ENCODE data around the gene ACD. TPM values are rescaled to one million over a fixed set of nuclear protein-coding genes. Genes with fewer than 3 reads are reported as not detected.

Gene ACD
- total RNA-seq, 1 experiment from 2014 or later = 41.3 TPM

DNA sequence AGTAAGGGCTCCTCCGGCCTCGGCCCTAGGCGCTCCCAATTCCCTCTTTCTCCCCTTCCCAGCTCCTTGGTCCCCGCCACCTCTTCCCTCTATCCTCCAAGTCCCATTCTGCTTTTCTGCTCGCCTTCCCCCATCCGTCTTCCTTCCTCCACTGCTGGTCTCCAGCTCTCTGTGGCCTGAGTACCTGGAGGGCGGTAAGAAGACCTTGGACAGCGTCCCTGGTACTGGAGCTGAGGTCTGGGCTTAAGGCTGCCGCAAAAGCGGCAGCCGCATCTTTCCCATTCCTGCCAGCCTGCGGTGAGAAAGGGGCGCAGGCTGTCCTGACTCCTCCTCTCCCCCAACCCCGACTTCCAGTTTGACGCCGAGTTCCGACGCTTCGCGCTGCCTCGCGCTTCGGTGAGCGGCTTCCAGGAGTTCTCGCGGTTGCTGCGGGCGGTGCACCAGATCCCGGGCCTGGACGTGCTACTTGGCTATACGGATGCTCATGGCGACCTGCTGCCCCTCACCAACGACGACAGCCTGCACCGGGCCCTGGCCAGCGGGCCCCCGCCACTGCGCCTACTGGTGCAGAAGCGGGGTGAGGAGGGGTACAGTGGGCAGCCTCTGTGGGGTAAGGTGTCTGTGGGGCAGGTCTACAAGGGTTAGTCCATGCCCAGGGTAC lies 1.2 kb upstream of the ACD start:
- H3K27ac Mint-ChIP-seq = peak overlapping the region; percentile 89

More for the DNA sequence above, 1.2 kb upstream of the ACD start:
- TF ChIP-seq, protein P1, sequence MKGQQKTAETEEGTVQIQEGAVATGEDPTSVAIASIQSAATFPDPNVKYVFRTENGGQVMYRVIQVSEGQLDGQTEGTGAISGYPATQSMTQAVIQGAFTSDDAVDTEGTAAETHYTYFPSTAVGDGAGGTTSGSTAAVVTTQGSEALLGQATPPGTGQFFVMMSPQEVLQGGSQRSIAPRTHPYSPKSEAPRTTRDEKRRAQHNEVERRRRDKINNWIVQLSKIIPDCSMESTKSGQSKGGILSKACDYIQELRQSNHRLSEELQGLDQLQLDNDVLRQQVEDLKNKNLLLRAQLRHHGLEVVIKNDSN (CRISPR knock-in tag; IDR thresholded peaks at IDR 0.05) = 0 out of 2 replicates have a peak, but pooled peaks have one; percentile 25
- TF ChIP-seq, protein P2, sequence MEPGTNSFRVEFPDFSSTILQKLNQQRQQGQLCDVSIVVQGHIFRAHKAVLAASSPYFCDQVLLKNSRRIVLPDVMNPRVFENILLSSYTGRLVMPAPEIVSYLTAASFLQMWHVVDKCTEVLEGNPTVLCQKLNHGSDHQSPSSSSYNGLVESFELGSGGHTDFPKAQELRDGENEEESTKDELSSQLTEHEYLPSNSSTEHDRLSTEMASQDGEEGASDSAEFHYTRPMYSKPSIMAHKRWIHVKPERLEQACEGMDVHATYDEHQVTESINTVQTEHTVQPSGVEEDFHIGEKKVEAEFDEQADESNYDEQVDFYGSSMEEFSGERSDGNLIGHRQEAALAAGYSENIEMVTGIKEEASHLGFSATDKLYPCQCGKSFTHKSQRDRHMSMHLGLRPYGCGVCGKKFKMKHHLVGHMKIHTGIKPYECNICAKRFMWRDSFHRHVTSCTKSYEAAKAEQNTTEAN (CRISPR knock-in tag; IDR thresholded peaks at IDR 0.05) = 0 out of 2 replicates have a peak, but pooled peaks have one; percentile 26
- TF ChIP-seq, protein P3, sequence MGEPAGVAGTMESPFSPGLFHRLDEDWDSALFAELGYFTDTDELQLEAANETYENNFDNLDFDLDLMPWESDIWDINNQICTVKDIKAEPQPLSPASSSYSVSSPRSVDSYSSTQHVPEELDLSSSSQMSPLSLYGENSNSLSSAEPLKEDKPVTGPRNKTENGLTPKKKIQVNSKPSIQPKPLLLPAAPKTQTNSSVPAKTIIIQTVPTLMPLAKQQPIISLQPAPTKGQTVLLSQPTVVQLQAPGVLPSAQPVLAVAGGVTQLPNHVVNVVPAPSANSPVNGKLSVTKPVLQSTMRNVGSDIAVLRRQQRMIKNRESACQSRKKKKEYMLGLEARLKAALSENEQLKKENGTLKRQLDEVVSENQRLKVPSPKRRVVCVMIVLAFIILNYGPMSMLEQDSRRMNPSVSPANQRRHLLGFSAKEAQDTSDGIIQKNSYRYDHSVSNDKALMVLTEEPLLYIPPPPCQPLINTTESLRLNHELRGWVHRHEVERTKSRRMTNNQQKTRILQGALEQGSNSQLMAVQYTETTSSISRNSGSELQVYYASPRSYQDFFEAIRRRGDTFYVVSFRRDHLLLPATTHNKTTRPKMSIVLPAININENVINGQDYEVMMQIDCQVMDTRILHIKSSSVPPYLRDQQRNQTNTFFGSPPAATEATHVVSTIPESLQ (CRISPR knock-in tag; IDR thresholded peaks at IDR 0.05) = no peak
- 0 out of 2 replicates have a peak, but pooled peaks have one; percentile 27 for TF ChIP-seq JUN (CRISPR knock-in tag; IDR thresholded peaks at IDR 0.05)
- TF ChIP-seq, protein P4, sequence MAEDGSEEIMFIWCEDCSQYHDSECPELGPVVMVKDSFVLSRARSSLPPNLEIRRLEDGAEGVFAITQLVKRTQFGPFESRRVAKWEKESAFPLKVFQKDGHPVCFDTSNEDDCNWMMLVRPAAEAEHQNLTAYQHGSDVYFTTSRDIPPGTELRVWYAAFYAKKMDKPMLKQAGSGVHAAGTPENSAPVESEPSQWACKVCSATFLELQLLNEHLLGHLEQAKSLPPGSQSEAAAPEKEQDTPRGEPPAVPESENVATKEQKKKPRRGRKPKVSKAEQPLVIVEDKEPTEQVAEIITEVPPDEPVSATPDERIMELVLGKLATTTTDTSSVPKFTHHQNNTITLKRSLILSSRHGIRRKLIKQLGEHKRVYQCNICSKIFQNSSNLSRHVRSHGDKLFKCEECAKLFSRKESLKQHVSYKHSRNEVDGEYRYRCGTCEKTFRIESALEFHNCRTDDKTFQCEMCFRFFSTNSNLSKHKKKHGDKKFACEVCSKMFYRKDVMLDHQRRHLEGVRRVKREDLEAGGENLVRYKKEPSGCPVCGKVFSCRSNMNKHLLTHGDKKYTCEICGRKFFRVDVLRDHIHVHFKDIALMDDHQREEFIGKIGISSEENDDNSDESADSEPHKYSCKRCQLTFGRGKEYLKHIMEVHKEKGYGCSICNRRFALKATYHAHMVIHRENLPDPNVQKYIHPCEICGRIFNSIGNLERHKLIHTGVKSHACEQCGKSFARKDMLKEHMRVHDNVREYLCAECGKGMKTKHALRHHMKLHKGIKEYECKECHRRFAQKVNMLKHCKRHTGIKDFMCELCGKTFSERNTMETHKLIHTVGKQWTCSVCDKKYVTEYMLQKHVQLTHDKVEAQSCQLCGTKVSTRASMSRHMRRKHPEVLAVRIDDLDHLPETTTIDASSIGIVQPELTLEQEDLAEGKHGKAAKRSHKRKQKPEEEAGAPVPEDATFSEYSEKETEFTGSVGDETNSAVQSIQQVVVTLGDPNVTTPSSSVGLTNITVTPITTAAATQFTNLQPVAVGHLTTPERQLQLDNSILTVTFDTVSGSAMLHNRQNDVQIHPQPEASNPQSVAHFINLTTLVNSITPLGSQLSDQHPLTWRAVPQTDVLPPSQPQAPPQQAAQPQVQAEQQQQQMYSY (CRISPR knock-in tag; IDR thresholded peaks at IDR 0.05) = peak; percentile 93
- TF ChIP-seq KAT7 (CRISPR knock-in tag; IDR thresholded peaks at IDR 0.05; ENCODE audit: borderline replicate concordance) = 0 out of 2 replicates have a peak, but pooled peaks have one; percentile 23
- TF ChIP-seq ZBTB21 (CRISPR knock-in tag; IDR thresholded peaks at IDR 0.05; ENCODE audit: borderline replicate concordance) = no peak
- TF ChIP-seq, protein P5, sequence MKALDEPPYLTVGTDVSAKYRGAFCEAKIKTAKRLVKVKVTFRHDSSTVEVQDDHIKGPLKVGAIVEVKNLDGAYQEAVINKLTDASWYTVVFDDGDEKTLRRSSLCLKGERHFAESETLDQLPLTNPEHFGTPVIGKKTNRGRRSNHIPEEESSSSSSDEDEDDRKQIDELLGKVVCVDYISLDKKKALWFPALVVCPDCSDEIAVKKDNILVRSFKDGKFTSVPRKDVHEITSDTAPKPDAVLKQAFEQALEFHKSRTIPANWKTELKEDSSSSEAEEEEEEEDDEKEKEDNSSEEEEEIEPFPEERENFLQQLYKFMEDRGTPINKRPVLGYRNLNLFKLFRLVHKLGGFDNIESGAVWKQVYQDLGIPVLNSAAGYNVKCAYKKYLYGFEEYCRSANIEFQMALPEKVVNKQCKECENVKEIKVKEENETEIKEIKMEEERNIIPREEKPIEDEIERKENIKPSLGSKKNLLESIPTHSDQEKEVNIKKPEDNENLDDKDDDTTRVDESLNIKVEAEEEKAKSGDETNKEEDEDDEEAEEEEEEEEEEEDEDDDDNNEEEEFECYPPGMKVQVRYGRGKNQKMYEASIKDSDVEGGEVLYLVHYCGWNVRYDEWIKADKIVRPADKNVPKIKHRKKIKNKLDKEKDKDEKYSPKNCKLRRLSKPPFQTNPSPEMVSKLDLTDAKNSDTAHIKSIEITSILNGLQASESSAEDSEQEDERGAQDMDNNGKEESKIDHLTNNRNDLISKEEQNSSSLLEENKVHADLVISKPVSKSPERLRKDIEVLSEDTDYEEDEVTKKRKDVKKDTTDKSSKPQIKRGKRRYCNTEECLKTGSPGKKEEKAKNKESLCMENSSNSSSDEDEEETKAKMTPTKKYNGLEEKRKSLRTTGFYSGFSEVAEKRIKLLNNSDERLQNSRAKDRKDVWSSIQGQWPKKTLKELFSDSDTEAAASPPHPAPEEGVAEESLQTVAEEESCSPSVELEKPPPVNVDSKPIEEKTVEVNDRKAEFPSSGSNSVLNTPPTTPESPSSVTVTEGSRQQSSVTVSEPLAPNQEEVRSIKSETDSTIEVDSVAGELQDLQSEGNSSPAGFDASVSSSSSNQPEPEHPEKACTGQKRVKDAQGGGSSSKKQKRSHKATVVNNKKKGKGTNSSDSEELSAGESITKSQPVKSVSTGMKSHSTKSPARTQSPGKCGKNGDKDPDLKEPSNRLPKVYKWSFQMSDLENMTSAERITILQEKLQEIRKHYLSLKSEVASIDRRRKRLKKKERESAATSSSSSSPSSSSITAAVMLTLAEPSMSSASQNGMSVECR (CRISPR knock-in tag; IDR thresholded peaks at IDR 0.05; ENCODE audit: borderline replicate concordance) = peak; percentile 67; the same call in 1 of the 2 replicates
- TF ChIP-seq, protein P6, sequence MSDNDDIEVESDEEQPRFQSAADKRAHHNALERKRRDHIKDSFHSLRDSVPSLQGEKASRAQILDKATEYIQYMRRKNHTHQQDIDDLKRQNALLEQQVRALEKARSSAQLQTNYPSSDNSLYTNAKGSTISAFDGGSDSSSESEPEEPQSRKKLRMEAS (CRISPR knock-in tag; IDR thresholded peaks at IDR 0.05) = 0 out of 2 replicates have a peak, but pooled peaks have one; percentile 36
- TF ChIP-seq FOXK1 (CRISPR knock-in tag; IDR thresholded peaks at IDR 0.05) = 0 out of 2 replicates have a peak, but pooled peaks have one; percentile 2
- TF ChIP-seq, protein P7, sequence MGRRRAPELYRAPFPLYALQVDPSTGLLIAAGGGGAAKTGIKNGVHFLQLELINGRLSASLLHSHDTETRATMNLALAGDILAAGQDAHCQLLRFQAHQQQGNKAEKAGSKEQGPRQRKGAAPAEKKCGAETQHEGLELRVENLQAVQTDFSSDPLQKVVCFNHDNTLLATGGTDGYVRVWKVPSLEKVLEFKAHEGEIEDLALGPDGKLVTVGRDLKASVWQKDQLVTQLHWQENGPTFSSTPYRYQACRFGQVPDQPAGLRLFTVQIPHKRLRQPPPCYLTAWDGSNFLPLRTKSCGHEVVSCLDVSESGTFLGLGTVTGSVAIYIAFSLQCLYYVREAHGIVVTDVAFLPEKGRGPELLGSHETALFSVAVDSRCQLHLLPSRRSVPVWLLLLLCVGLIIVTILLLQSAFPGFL (CRISPR knock-in tag; IDR thresholded peaks at IDR 0.05; ENCODE audit: borderline replicate concordance) = no peak
- peak; percentile 64; the same call in 1 of the 2 replicates for TF ChIP-seq ZNF219 (CRISPR knock-in tag; IDR thresholded peaks at IDR 0.05; ENCODE audit: borderline replicate concordance)
- TF ChIP-seq ZNF138 (CRISPR knock-in tag; conservative IDR thresholded peaks at IDR 0.05) = peak; percentile 86; the same call in 1 of the 2 replicates
- TF ChIP-seq, protein P8, sequence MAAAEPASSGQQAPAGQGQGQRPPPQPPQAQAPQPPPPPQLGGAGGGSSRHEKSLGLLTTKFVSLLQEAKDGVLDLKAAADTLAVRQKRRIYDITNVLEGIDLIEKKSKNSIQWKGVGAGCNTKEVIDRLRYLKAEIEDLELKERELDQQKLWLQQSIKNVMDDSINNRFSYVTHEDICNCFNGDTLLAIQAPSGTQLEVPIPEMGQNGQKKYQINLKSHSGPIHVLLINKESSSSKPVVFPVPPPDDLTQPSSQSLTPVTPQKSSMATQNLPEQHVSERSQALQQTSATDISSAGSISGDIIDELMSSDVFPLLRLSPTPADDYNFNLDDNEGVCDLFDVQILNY (CRISPR knock-in tag; IDR thresholded peaks at IDR 0.05) = 0 out of 2 replicates have a peak, but pooled peaks have one; percentile 27
- TF ChIP-seq, protein P9, sequence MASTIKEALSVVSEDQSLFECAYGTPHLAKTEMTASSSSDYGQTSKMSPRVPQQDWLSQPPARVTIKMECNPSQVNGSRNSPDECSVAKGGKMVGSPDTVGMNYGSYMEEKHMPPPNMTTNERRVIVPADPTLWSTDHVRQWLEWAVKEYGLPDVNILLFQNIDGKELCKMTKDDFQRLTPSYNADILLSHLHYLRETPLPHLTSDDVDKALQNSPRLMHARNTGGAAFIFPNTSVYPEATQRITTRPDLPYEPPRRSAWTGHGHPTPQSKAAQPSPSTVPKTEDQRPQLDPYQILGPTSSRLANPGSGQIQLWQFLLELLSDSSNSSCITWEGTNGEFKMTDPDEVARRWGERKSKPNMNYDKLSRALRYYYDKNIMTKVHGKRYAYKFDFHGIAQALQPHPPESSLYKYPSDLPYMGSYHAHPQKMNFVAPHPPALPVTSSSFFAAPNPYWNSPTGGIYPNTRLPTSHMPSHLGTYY (CRISPR knock-in tag; IDR thresholded peaks at IDR 0.05) = no peak
- no peaks in the 10 kb centered on the region for H3K9me3 Mint-ChIP-seq
- ChIA-PET CTCF (interaction anchor here (0.6 to 10.3 kb wide), 14 partner anchors 9 to 283 kb away, joined by 3 to 137 read pairs (median 6); partner anchors contain the start of genes CARMIL2, HSD11B2, LCAT and RANBP10), POLR2A (interaction anchor here (2.5 kb wide), 1 partner anchor 13 kb away, joined by 9 read pairs; no protein-coding TSS in a partner anchor)
- peaks cover 2% of the 10 kb centered on the region for H3K27me3 Mint-ChIP-seq (ENCODE audit: low read depth)
- DNase-seq (ENCODE audit: low spot score) (peak; percentile 67), ATAC-seq (peak; percentile 33)
- no peaks in the 10 kb centered on the region for H3K36me3 Mint-ChIP-seq
- peak overlapping the region; percentile 91 for H3K4me3 Mint-ChIP-seq
- H3K4me1 Mint-ChIP-seq = peaks cover 22% of the 10 kb centered on the region

Measured in WTC11 (cell line).